Activated naive CD4-positive, alpha-beta T cell treated with anti-CD3 and anti-CD28 coated beads for 36 hours (primary cell): ENCODE data around the gene GLIS2. TPM values are rescaled to one million over a fixed set of nuclear protein-coding genes. Genes with fewer than 3 reads are reported as not detected.

ENCODE experiments used
- CTCF ChIA-PET: fragments of 350-600 bp; sonication (Branson Sonifier 250); formaldehyde crosslinking; loops from one replicate; lab custom pipeline; 2021; ENCODE audit warnings: antibody characterized with exemption; lab: Charles Lee
- DNase-seq: peaks from one replicate; pipeline ENCODE4 v3.0.0-alpha.2; 2020
- H3K27ac Mint-ChIP-seq: one replicate; pipeline ENCODE4 v1.8.0; 2021; ENCODE audit warnings: mild to moderate bottlenecking, mixed read lengths
- H3K27me3 Mint-ChIP-seq: one replicate; pipeline ENCODE4 v1.8.0; 2021; ENCODE audit warnings: low read depth, mixed read lengths
- H3K36me3 Mint-ChIP-seq: one replicate; pipeline ENCODE4 v1.8.0; 2021; ENCODE audit warnings: low read depth, mixed read lengths
- H3K4me1 Mint-ChIP-seq: one replicate; pipeline ENCODE4 v1.8.0; 2021; ENCODE audit warnings: low read depth, mixed read lengths
- H3K4me3 Mint-ChIP-seq: one replicate; pipeline ENCODE4 v1.8.0; 2021; ENCODE audit warnings: mild to moderate bottlenecking, moderate library complexity, mixed read lengths
- H3K9me3 Mint-ChIP-seq: one replicate; pipeline ENCODE4 v1.8.0; 2021; ENCODE audit warnings: mixed read lengths
- intact Hi-C: fragments of 100-400 bp; cut with micrococcal nuclease; formaldehyde crosslinking; loops from one replicate; pipeline ENCODE4 v1.15.1; 2023
- total RNA-seq, 2 experiments: library from RNA; stranded (reverse); gene quantifications; one replicate each; pipeline ENCODE4 v1.2.3, GENCODE V29; 2021

The GLIS2 gene
- total RNA-seq, 2 experiments from 2014 or later = 0.12 to 0.24 TPM

GRCh38 chr16:4351880-4352279, 36.0 kb downstream of the GLIS2 start:
- Mint-ChIP-seq H3K9me3 (no peaks in the 10 kb centered on the region), H3K36me3 (peaks cover 9% of the 10 kb centered on the region), H3K4me3 (no peak overlapping the region), H3K4me1 (peaks cover 36% of the 10 kb centered on the region), H3K27me3 (no peaks in the 10 kb centered on the region), H3K27ac (no peak overlapping the region)
- CTCF ChIA-PET = interaction anchor here (0.6 to 1.2 kb wide), 3 partner anchors 51 to 299 kb away, joined by 3 to 6 read pairs (median 3); no protein-coding TSS in a partner anchor
- intact Hi-C loops = loop anchor here (1.0 to 10.0 kb wide), 8 partner anchors 19 to 605 kb away; partner anchors contain the start of genes CDIP1, DNAJA3, HMOX2 and SEC14L5
- peak; percentile 46 for DNase-seq

- intact Hi-C loops = loop anchor here (5.0 to 10.0 kb wide), 3 partner anchors 184 to 604 kb away; partner anchors contain the start of genes CDIP1, SEC14L5 and UBALD1
- Mint-ChIP-seq H3K4me3 (no peak overlapping the region), H3K27ac (no peak overlapping the region), H3K9me3 (no peaks in the 10 kb centered on the region), H3K27me3 (no peaks in the 10 kb centered on the region), H3K36me3 (peaks cover 9% of the 10 kb centered on the region), H3K4me1 (peaks cover 26% of the 10 kb centered on the region)
- no peak for DNase-seq
- CTCF ChIA-PET = interaction anchor here (0.6 kb wide), 1 partner anchor 196 kb away, joined by 4 read pairs; no protein-coding TSS in a partner anchor
These were observed 37.0 kb downstream of the GLIS2 start for GRCh38 chr16:4352843-4353242.

- Mint-ChIP-seq H3K27ac (no peak overlapping the region), H3K9me3 (no peaks in the 10 kb centered on the region), H3K4me1 (peaks cover 19% of the 10 kb centered on the region), H3K36me3 (peaks cover 6% of the 10 kb centered on the region), H3K27me3 (no peaks in the 10 kb centered on the region), H3K4me3 (no peak overlapping the region)
- DNase-seq = no peak
- intact Hi-C loops = loop anchor here (5.0 to 10.0 kb wide), 3 partner anchors 184 to 604 kb away; partner anchors contain the start of genes CDIP1, SEC14L5 and UBALD1
- CTCF ChIA-PET = interaction anchor here (0.6 to 1.4 kb wide), 2 partner anchors 49 to 195 kb away, joined by 4 to 5 read pairs; no protein-coding TSS in a partner anchor
These were observed 37.8 kb downstream of the GLIS2 start for GRCh38 chr16:4353675-4354074.

DNA sequence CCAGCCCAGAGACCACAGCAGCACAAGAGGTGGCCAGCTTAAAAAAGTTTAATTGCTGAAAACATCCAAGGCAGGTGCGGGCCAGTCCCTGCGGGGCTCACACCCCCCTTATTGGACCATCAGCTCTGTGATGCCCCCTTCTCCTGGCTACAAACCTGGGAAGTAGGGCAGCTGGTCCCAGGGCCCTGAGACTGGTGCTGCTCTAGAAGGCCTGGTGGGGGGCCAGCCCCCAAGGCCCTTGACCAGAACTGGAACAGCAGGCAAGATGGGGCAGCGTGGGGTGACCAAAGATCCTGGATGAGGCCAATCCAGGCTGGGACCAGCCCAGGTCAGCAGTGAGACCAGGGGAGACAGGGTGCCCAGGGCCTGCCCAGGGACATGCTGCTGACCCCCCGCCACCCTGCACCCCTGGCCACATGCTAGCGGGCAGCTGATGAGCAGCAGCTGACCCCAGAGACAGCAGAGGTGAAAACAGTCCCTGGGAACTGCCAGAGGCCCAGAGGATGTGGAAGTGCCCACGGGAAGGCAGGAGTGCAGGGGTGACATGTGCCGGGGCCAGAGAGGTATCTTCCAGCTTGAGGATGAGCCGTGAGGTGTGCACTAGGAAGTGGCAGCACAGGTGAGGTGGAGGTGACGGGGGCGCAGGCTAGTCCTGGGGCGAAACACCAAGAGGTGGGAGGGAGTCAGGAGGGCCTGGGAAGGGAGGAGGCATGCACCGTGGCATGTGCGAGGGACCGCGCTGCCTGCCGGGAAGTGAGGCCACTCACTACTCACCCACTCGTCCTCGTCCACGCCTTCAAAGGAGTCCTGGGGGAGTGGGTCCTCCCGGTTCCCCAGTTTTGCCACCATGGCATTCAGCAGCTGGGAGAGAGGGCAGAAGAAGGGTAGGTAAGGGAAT, 38.9 kb downstream of the GLIS2 start:
- no peak for DNase-seq
- H3K9me3 Mint-ChIP-seq = no peaks in the 10 kb centered on the region
- H3K27me3 Mint-ChIP-seq = no peaks in the 10 kb centered on the region
- H3K27ac Mint-ChIP-seq = peak overlapping the region; percentile 36
- peaks cover 9% of the 10 kb centered on the region for H3K36me3 Mint-ChIP-seq
- H3K4me1 Mint-ChIP-seq = peaks cover 14% of the 10 kb centered on the region
- CTCF ChIA-PET = interaction anchor here (1.4 kb wide), 1 partner anchor 48 kb away, joined by 5 read pairs; no protein-coding TSS in a partner anchor
- intact Hi-C loops = loop anchor here (5.0 to 10.0 kb wide), 3 partner anchors 183 to 603 kb away; partner anchors contain the start of genes CDIP1, SEC14L5 and UBALD1
- H3K4me3 Mint-ChIP-seq = no peak overlapping the region

DNA sequence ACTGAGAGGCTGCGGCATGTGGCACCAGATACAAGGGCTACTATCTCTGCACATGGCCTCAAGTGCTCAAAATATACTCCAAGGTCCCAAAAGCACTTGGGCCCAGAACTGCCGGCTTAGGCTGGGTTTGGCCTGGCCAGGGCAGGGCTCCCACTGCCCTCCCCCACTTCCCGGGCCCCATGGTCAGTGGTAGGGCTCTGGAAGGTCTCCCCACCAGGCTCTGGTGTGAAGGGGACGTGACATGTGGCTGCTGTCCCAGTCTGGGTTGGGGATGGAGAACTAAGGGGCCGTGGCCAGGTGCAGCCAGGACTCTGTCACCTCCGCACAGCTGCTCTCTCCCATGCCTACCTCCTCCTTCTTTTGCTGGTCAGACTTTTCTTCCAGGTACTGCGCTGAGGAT, 41.0 kb downstream of the GLIS2 start:
- H3K9me3 Mint-ChIP-seq = no peaks in the 10 kb centered on the region
- H3K27me3 Mint-ChIP-seq = no peaks in the 10 kb centered on the region
- CTCF ChIA-PET = no interaction called here
- no peak overlapping the region for H3K27ac Mint-ChIP-seq
- no peak for DNase-seq
- no peak overlapping the region for H3K4me3 Mint-ChIP-seq
- peaks cover 7% of the 10 kb centered on the region for H3K36me3 Mint-ChIP-seq
- H3K4me1 Mint-ChIP-seq = peaks cover 1% of the 10 kb centered on the region
- intact Hi-C loops = loop anchor here (10.0 kb wide), 1 partner anchor 258 kb away; the partner anchor contains the start of gene UBALD1

GRCh38 chr16:4358236-4358635, 42.4 kb downstream of the GLIS2 start:
- Mint-ChIP-seq H3K27ac (no peak overlapping the region), H3K36me3 (peaks cover 10% of the 10 kb centered on the region), H3K9me3 (no peaks in the 10 kb centered on the region), H3K4me3 (no peak overlapping the region), H3K27me3 (no peaks in the 10 kb centered on the region), H3K4me1 (no peaks in the 10 kb centered on the region)
- intact Hi-C loops = loop anchor here (2.0 to 10.0 kb wide), 2 partner anchors 227 to 257 kb away; partner anchors contain the start of gene UBALD1
- no peak for DNase-seq
- CTCF ChIA-PET = interaction anchor here (1.6 kb wide), 1 partner anchor 90 kb away, joined by 3 read pairs; no protein-coding TSS in a partner anchor

GRCh38 chr16:4358831-4359561, 43.1 kb downstream of the GLIS2 start:
- H3K9me3 Mint-ChIP-seq = no peaks in the 10 kb centered on the region
- H3K27me3 Mint-ChIP-seq = no peaks in the 10 kb centered on the region
- H3K4me3 Mint-ChIP-seq = no peak overlapping the region
- H3K36me3 Mint-ChIP-seq = peaks cover 7% of the 10 kb centered on the region
- peak; percentile 76 for DNase-seq
- no peak overlapping the region for H3K27ac Mint-ChIP-seq
- intact Hi-C loops = loop anchor here (1.0 to 10.0 kb wide), 3 partner anchors 43 to 256 kb away; partner anchors contain the start of gene UBALD1
- CTCF ChIA-PET = interaction anchor here (0.6 to 2.2 kb wide), 13 partner anchors 8 to 598 kb away, joined by 3 to 13 read pairs (median 3); partner anchors contain the start of gene PAM16
- no peaks in the 10 kb centered on the region for H3K4me1 Mint-ChIP-seq

- H3K9me3 Mint-ChIP-seq = no peaks in the 10 kb centered on the region
- no peak overlapping the region for H3K4me3 Mint-ChIP-seq
- H3K27ac Mint-ChIP-seq = no peak overlapping the region
- CTCF ChIA-PET = interaction anchor here (0.6 to 2.2 kb wide), 11 partner anchors 9 to 597 kb away, joined by 3 to 13 read pairs (median 3); partner anchors contain the start of gene PAM16
- intact Hi-C loops = loop anchor here (1.0 to 10.0 kb wide), 3 partner anchors 42 to 255 kb away; partner anchors contain the start of gene UBALD1
- no peak for DNase-seq
- no peaks in the 10 kb centered on the region for H3K27me3 Mint-ChIP-seq
- H3K36me3 Mint-ChIP-seq = peaks cover 7% of the 10 kb centered on the region
- H3K4me1 Mint-ChIP-seq = no peaks in the 10 kb centered on the region
These were observed 44.0 kb downstream of the GLIS2 start for GRCh38 chr16:4359914-4360313.

DNA sequence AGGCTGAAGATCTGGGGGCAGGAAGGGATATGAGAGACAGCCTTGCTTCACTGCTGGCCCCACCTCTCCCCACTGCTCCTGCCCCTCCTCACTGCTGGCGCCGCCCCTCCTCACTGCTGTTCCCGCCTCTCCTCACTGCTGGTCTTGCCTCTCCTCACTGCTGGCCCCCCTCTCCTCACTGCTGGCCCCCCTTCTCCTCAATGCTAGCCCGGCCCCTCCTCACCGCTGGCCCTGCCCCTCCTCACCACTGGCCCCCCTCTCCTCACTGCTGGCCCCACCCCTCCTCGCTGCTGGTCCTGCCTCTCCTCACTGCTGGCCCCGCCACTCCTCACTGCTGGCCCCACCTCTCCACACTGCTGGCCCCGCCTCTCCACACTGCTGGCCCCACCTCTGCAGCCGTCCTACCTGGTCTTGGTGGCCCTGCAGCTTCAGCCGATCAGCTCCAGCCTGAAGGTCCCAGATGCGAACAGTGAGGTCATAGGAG, 44.7 kb downstream of the GLIS2 start:
- H3K27me3 Mint-ChIP-seq = no peaks in the 10 kb centered on the region
- H3K9me3 Mint-ChIP-seq = no peaks in the 10 kb centered on the region
- no peak for DNase-seq
- H3K27ac Mint-ChIP-seq = no peak overlapping the region
- H3K36me3 Mint-ChIP-seq = peaks cover 7% of the 10 kb centered on the region
- H3K4me3 Mint-ChIP-seq = no peak overlapping the region
- intact Hi-C loops = no loop called here
- H3K4me1 Mint-ChIP-seq = no peaks in the 10 kb centered on the region
- CTCF ChIA-PET = interaction anchor here (1.2 to 2.2 kb wide), 3 partner anchors 10 to 42 kb away, joined by 3 to 13 read pairs (median 3); no protein-coding TSS in a partner anchor

DNA sequence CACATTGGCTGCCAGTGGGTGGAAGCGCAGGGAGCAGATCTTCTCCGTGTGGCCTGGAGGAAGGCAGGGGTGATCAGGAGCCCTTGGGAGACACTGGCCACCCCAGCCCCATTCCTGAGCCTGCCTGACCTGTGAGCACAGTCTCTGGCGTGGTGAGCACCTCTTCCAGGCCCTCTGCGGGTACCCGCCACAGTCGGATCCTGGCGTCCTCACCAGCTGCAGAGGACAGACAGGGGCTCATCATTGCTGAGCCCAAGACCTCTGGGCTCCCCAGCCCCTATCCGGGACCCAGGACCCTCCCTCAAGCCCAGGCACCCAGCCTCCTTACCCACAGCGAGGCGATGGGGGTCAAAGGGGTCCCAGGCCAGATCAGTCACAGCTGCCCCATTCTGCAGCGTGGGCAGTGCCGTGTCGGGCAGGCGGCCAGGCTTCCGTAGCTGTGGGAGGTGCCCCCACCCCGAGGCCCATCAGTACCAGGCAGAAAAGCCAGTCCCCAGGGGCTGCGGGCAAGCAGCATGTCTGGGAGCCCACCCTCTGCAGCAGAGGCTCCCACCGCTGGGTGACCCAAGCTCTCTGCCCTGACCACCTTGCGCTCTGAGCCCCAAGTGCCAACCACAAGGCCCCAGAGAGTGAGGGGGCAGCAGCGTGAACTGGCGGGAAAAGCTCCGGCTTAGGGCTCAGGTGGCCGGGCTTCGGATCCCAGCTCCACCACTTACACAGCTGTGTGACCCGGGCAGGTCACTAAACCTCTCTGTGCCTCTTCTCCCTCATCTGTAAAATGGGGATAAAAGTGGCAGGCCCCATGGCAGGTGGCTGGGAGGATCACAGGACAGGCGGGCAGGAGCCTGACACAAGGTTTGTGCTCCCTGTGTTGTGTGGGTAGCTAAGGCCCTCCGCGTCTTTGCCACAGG, 45.4 kb downstream of the GLIS2 start:
- Mint-ChIP-seq H3K36me3 (peaks cover 7% of the 10 kb centered on the region), H3K27me3 (no peaks in the 10 kb centered on the region), H3K4me1 (no peaks in the 10 kb centered on the region), H3K9me3 (no peaks in the 10 kb centered on the region), H3K27ac (no peak overlapping the region), H3K4me3 (no peak overlapping the region)
- DNase-seq = no peak
- CTCF ChIA-PET = interaction anchor here (1.1 to 1.2 kb wide), 2 partner anchors 39 to 42 kb away, joined by 3 to 4 read pairs; no protein-coding TSS in a partner anchor
- intact Hi-C loops = no loop called here
